HG03469 (cell line): ENCODE results near the gene RBCK1.
"Not testable (repeated sequence)": the region's sequence is repeated elsewhere in the genome, so short reads cannot be mapped to it uniquely, and the experiment has no call there.

ENCODE experiments used
- ATAC-seq: cut with Tn5 transposase; IDR thresholded peaks from one replicate; pipeline ENCODE4 v1.9.1; 2021; ENCODE audit warnings: mild to moderate bottlenecking, moderate library complexity, moderate number of reproducible peaks; ENCODE audit not compliant: unreplicated experiment

The RBCK1 gene

GRCh38 chr20:407953-408842 is at the start of gene RBCK1:
Gene RBCK1 (plus strand): TSS chr20:408299. CDS start chr20:408758, 459 bp downstream.
- peak; percentile 38 for ATAC-seq

GRCh38 chr20:358891-359555 is 49.1 kb upstream of the RBCK1 start:
- ATAC-seq, result no peak

GRCh38 chr20:361561-361960 is 46.5 kb upstream of the RBCK1 start:
- no peak for ATAC-seq

GRCh38 chr20:362271-363254 is 45.5 kb upstream of the RBCK1 start:
- no peak for ATAC-seq

- no peak for ATAC-seq
Measured at GRCh38 chr20:363319-364078, 44.6 kb upstream of the RBCK1 start.

- ATAC-seq, result no peak
Measured at GRCh38 chr20:364905-365794, 42.9 kb upstream of the RBCK1 start.

GRCh38 chr20:366041-366718 is 41.9 kb upstream of the RBCK1 start:
- ATAC-seq, result no peak

- ATAC-seq, result no peak
Measured at GRCh38 chr20:366719-367485, 41.2 kb upstream of the RBCK1 start.

GRCh38 chr20:367486-367887 is 40.6 kb upstream of the RBCK1 start:
- ATAC-seq, result no peak

GRCh38 chr20:368915-369314 is 39.2 kb upstream of the RBCK1 start:
- ATAC-seq, result no peak

- ATAC-seq, result no peak
Measured at GRCh38 chr20:370151-370600, 37.9 kb upstream of the RBCK1 start.

GRCh38 chr20:370977-371754 is 36.9 kb upstream of the RBCK1 start:
- ATAC-seq, result no peak

- no peak for ATAC-seq
Measured at GRCh38 chr20:371755-372542, 36.1 kb upstream of the RBCK1 start.

- not testable (repeated sequence) for ATAC-seq
Measured at GRCh38 chr20:372543-373082, 35.5 kb upstream of the RBCK1 start.

GRCh38 chr20:373171-373890 is 34.8 kb upstream of the RBCK1 start:
- no peak for ATAC-seq
